ENCODE data around the gene TOP1.
A peak's percentile ranks its signal among the peaks of the same experiment; 100 is the strongest.

Gene TOP1

GRCh38 chr20:41029150-41029901, 704 bp downstream of the TOP1 start:
- no peak for TF ChIP-seq CTCF (IDR thresholded peaks at IDR 0.05; ENCODE audit: borderline replicate concordance, insufficient read depth, low read depth, low read length)
- H3K4me3 ChIP-seq (ENCODE audit: low read depth, low read length), result peak overlapping the region; percentile 78

- TF ChIP-seq CTCF (IDR thresholded peaks at IDR 0.05; ENCODE audit: borderline replicate concordance, insufficient read depth, low read depth, low read length), result no peak
- H3K4me3 ChIP-seq (ENCODE audit: low read depth, low read length), result peak overlapping the region; percentile 78
Measured at GRCh38 chr20:41030061-41030460, 1.4 kb downstream of the TOP1 start.

GRCh38 chr20:41030531-41031242, 2.1 kb downstream of the TOP1 start:
- H3K4me3 ChIP-seq (ENCODE audit: low read depth, low read length), result peak overlapping the region; percentile 19
- TF ChIP-seq CTCF (IDR thresholded peaks at IDR 0.05; ENCODE audit: borderline replicate concordance, insufficient read depth, low read depth, low read length), result no peak

GRCh38 chr20:41031243-41031619, 2.6 kb downstream of the TOP1 start:
- no peak for TF ChIP-seq CTCF (IDR thresholded peaks at IDR 0.05; ENCODE audit: borderline replicate concordance, insufficient read depth, low read depth, low read length)
- no peak overlapping the region for H3K4me3 ChIP-seq (ENCODE audit: low read depth, low read length)

- TF ChIP-seq CTCF (IDR thresholded peaks at IDR 0.05; ENCODE audit: borderline replicate concordance, insufficient read depth, low read depth, low read length), result no peak
- H3K4me3 ChIP-seq (ENCODE audit: low read depth, low read length), result no peak overlapping the region
Measured at GRCh38 chr20:41032271-41032670, 3.6 kb downstream of the TOP1 start.

GRCh38 chr20:41034239-41034638, 5.6 kb downstream of the TOP1 start:
- H3K4me3 ChIP-seq (ENCODE audit: low read depth, low read length), result no peak overlapping the region
- no peak for TF ChIP-seq CTCF (IDR thresholded peaks at IDR 0.05; ENCODE audit: borderline replicate concordance, insufficient read depth, low read depth, low read length)

GRCh38 chr20:41035207-41035606, 6.6 kb downstream of the TOP1 start:
- no peak overlapping the region for H3K4me3 ChIP-seq (ENCODE audit: low read depth, low read length)
- TF ChIP-seq CTCF (IDR thresholded peaks at IDR 0.05; ENCODE audit: borderline replicate concordance, insufficient read depth, low read depth, low read length), result no peak

Data from GM12875 (cell line).